NCI-H2171 (cell line): Measurements from ENCODE around the gene TXNRD2.

Experiments used
- DNase-seq: peaks from one replicate; lab custom pipeline; 2025; lab: John Stamatoyannopoulos, UW

Gene TXNRD2

GRCh38 chr22:19966908-19967750, 25.5 kb upstream of the TXNRD2 start:
- no peak for DNase-seq

- DNase-seq: no peak
Observed at GRCh38 chr22:19965771-19966709, 24.4 kb upstream of the TXNRD2 start.

DNA sequence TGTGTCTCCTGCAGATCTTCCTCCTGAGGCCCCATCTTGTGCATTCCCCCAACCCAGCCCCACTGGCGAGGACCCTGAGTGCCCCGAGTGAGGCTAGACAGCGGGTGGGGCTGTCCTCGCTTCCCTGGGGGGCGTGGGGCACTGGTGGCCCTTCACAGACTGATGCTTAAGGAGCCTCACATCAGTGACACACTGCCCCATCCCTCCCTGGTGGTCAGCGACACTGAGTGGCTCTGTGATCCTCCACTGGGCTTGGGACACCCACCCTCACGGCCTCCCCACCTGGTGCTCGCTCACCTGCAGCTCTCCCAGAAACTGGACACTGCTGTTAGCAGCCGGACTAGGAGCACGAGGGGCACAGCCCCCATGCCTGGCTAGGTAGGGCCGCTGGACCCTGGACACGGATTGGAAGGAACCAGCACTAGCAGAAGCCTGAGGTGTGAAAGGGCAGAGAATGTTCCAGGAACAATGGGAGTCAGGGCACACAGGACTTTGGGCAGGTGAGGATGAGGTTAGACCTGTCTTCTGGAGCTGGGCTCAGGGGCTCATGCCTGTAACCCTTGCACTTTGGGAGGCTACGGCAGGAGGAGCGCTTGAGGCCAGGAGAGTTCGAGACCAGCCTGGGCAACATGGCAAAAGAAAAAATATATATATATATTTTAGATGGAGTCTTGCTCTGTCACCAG, 23.2 kb upstream of the TXNRD2 start:
- DNase-seq: no peak

DNA sequence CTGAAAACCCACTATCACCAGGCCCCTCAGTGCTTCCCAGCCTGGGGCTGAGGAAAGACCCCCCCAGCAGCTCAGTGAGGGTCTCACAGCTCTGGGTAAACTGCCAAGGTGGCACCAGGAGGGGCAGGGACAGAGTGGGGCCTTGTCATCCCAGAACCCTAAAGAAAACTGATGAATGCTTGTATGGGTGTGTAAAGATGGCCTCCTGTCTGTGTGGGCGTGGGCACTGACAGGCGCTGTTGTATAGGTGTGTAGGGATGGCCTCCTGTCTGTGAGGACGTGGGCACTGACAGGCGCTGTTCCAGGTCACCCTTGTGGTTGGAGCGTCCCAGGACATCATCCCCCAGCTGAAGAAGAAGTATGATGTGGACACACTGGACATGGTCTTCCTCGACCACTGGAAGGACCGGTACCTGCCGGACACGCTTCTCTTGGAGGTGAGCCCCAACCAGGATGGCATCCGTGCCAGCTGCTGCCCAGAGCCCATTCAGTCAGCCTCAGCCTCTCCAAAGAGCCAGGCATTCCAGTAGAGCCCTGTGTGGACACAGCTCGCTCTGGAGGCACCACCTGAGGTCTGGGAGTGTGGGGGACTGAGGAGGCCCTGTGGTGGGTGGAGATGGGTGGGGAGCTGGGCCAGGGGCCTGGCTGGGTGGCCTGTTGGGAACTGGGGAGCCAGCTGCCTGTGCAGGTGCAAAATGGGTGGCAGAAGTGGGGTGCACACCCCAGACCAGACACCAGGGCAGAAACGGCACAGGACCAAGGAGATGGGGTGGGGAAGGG, 22.4 kb upstream of the TXNRD2 start:
- no peak for DNase-seq

DNA sequence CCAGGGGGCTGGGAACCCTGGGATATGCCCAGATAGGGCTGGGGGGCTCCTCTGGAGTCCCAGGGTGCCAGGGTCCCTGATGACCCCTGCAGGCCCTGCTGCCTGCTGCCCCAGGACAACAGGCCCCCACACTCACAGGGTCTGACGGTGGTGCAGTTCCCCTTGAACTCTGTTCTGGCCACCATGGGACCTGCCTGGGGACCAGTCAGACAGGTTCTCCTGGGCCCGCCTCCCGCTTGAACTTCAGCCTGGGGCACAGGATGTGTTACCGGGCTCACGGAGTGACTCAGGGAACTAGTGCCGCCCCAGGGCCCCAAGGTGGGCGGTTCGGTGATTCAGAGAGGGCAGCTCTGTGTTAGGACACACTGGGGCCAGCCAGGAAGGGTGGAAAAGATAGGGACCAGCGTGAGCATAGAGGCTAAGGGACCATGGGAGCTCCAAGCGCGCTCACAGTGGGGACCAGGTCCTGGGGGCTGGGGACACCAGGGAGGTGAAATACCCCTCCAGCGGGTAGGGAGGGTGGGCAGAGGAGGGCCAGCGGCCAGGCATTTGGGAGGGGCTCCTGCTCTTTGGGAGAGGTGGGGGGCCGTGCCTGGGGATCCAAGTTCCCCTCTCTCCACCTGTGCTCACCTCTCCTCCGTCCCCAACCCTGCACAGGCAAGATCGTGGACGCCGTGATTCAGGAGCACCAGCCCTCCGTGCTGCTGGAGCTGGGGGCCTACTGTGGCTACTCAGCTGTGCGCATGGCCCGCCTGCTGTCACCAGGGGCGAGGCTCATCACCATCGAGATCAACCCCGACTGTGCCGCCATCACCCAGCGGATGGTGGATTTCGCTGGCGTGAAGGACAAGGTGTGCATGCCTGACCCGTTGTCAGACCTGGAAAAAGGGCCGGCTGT, 21.5 kb upstream of the TXNRD2 start:
- DNase-seq: no peak

GRCh38 chr22:19962246-19962908, 20.8 kb upstream of the TXNRD2 start:
- peak; percentile 78 for DNase-seq

DNA sequence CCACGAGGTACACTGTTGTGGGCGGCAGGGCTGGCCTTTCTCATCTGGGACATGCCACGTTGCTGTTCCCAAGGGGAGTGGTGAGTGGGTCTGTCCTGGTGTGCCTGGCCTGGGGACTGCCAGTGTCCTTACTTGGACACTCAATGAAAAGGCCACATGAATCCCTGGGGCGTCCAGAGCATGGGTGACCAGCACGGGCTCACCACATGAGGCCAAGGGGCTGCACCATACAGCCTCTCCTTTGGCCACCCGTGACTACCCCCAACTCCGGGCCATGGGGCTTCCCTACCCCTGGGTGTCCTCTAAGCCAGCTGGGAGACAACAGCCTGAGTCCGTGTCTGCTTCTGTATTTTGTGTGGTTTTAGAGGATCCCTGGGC, 20.2 kb upstream of the TXNRD2 start:
- no peak for DNase-seq

GRCh38 chr22:19961201-19961580, 19.6 kb upstream of the TXNRD2 start:
- no peak for DNase-seq

GRCh38 chr22:19960491-19961200, 19.0 kb upstream of the TXNRD2 start:
- no peak for DNase-seq

DNA sequence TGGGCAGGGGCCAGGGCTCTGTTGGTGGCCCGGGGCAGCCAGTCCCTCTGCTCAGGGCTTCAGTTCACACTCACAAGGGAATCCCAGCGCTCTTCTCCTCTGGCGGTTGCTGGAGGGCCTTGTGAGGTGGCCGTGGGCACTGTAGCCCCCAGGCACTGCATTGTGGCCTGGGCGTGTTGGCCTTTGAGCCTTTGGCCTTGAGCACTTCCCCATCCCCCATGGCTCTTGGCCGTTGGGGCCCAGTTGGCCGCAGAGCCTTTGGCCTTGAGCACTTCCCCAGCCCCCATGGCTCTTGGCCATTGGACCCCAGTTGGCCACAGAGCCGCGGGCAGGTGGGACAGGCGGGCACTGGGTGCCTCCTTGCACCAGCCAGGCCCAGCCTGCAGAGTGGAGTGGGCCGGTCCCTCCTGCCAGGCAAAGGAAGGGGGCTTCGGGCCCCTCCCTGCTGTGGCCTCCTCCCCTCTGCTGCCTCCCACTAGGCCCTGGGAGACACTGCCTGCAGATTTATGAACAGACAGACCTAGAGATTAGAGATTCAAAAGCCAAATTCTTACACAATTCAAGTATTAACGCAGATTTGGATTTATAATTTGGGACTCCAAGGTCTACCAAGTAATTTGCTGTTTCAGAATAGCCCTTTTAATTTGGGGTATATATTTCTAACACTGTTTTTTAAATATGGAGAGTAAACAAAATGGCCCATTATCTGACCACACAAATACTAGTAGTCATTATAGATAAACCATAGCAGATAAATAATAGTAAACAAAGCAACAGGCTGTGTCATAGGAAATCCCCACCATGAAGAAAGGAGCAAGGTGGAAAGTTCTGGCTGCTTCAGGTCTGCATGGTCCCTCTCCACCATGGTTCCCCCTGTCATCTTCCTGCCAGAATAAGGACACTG, 18.2 kb upstream of the TXNRD2 start:
- no peak for DNase-seq

- DNase-seq: peak; percentile 19
Observed at GRCh38 chr22:19959043-19959586, 17.5 kb upstream of the TXNRD2 start.

- peak; percentile 48 for DNase-seq
Observed at GRCh38 chr22:19958083-19959042, 16.7 kb upstream of the TXNRD2 start.

DNA sequence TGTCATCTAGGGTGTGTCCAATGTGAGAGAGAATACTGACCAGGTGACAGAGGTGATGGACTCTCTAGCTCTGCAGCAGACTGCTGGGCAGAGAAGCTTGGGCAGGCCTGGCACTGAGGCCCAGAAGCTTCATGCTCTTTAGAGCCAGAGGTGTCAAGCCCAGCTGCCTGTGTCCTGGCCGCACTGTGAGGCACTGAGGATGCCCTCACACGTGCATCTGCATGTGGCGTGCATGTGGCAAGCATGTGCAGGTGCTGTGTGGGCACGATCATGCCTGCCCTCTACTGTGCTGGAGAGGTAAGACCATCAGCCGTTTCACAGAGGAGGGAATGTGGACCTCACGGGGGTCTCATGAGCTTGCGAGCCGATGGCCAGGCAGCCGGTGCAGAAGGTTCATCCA, 15.8 kb upstream of the TXNRD2 start:
- DNase-seq: no peak

DNA sequence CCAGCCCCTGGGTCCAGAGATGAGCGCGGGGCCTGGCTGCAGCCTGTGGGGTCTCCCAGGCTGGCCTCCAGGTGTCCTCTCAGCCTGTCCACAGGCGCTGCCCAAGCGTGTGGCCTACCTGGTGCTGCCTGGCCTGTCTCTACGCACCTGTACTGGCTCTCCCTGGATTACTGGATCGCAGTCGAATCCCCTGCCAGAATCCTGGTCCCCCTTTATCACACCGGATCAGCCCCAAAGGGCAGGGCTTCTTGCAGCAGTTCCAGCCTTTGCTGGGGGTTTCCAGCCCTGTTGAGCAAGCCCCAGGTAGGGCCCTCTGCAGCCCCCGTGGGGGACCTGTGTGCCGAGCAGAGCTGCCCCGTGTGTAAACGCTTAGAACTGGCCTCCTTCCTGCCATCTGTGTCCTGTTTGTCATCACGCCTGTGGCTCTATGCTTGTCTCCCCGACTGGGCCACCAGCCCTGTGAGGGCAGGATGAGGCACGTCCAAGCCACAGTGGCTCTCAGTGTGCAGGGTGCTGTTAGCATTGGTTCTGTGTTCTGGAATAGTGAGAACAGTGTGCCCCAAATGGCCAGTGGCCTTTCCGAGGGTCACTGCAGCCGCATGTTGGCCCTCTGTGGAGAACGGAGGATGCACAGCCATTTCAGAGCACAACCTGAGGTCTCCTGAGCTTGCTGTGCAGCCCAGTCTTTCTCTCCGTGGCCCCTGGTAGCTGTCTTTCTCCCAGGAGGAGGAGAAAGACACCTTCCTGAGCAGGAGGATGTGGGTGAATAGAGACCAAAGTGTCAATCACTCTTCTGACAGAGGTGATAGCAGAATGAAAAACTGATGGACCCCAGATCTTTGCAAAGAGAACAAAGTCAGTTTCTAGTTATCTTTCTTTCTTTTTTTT, 13.9 kb upstream of the TXNRD2 start:
- no peak for DNase-seq

GRCh38 chr22:19951346-19951745, 9.7 kb upstream of the TXNRD2 start:
- DNase-seq: peak; percentile 27
